HEK293 (cell line): Measurements from ENCODE around the gene GCNA.

Experiments used
- ZNF10 ChIP-seq: fragments of 450-650 bp; formaldehyde crosslinking; IDR thresholded peaks from 2 replicates; pipeline ENCODE4 v1.5.1; 2017; ENCODE audit warnings: missing biosample characterization, missing genetic modification characterization
- ZNF670 ChIP-seq: fragments of 450-650 bp; formaldehyde crosslinking; IDR thresholded peaks from 2 replicates; pipeline ENCODE4 v1.5.1; 2016; ENCODE audit warnings: missing biosample characterization, missing genetic modification characterization, low read depth
- TF ChIP-seq, protein P1 (sequence below): sonication (generic); formaldehyde crosslinking; IDR thresholded peaks from 2 replicates; pipeline ENCODE4 v1.8.1; 2022; ENCODE audit warnings: mild to moderate bottlenecking, moderate library complexity, missing genetic modification reagents
- TF ChIP-seq, protein P2 (sequence below): fragments of 450-650 bp; formaldehyde crosslinking; IDR thresholded peaks from 2 replicates; pipeline ENCODE4 v1.5.1; 2016; ENCODE audit warnings: missing biosample characterization, missing genetic modification characterization

DNA sequence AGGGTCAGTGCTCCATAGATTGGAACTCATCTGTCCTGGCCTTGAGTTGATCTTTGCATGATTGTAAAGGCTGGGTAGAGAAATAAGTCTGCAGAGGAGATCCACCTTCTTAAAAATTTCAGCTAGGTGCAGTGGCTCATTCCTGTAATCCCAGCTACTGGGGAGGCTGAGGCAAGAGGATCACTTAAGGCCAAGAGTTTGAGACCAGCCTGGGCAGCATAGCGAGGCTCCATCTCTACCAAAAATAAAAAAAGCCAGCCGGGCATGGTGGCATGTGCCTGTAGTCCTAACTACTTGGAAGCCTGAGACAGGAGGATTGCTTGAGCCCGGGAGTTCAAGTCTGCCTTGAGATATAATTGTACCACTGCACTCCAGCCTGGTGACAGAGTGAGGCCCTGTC lies 40.5 kb downstream of the GCNA start:
- TF ChIP-seq ZNF670 (tag by site-specific recombination) (no peak), ZNF10 (tag by site-specific recombination) (no peak)
- TF ChIP-seq, protein P1, sequence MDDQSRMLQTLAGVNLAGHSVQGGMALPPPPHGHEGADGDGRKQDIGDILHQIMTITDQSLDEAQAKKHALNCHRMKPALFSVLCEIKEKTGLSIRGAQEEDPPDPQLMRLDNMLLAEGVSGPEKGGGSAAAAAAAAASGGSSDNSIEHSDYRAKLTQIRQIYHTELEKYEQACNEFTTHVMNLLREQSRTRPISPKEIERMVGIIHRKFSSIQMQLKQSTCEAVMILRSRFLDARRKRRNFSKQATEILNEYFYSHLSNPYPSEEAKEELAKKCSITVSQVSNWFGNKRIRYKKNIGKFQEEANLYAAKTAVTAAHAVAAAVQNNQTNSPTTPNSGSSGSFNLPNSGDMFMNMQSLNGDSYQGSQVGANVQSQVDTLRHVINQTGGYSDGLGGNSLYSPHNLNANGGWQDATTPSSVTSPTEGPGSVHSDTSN, result no peak
- TF ChIP-seq, protein P2, sequence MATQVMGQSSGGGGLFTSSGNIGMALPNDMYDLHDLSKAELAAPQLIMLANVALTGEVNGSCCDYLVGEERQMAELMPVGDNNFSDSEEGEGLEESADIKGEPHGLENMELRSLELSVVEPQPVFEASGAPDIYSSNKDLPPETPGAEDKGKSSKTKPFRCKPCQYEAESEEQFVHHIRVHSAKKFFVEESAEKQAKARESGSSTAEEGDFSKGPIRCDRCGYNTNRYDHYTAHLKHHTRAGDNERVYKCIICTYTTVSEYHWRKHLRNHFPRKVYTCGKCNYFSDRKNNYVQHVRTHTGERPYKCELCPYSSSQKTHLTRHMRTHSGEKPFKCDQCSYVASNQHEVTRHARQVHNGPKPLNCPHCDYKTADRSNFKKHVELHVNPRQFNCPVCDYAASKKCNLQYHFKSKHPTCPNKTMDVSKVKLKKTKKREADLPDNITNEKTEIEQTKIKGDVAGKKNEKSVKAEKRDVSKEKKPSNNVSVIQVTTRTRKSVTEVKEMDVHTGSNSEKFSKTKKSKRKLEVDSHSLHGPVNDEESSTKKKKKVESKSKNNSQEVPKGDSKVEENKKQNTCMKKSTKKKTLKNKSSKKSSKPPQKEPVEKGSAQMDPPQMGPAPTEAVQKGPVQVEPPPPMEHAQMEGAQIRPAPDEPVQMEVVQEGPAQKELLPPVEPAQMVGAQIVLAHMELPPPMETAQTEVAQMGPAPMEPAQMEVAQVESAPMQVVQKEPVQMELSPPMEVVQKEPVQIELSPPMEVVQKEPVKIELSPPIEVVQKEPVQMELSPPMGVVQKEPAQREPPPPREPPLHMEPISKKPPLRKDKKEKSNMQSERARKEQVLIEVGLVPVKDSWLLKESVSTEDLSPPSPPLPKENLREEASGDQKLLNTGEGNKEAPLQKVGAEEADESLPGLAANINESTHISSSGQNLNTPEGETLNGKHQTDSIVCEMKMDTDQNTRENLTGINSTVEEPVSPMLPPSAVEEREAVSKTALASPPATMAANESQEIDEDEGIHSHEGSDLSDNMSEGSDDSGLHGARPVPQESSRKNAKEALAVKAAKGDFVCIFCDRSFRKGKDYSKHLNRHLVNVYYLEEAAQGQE, result no peak
